ENCODE results near the gene LGALS4. TPM values are rescaled to one million over a fixed set of nuclear protein-coding genes. Genes with fewer than 3 reads are reported as not detected.
"Not testable (repeated sequence)": the region's sequence is repeated elsewhere in the genome, so short reads cannot be mapped to it uniquely, and the experiment has no call there.

Gene LGALS4
- total RNA-seq, 1 donor from 2014 or later = 0.47 TPM

- no peak for DNase-seq (ENCODE audit: extremely low read depth, low read depth, low spot score)
Observed at GRCh38 chr19:38842439-38843174, 29.9 kb upstream of the LGALS4 start.

- DNase-seq (ENCODE audit: extremely low read depth, low read depth, low spot score) = no peak
Observed at GRCh38 chr19:38841787-38842438, 29.2 kb upstream of the LGALS4 start.

GRCh38 chr19:38841180-38841766 is 28.5 kb upstream of the LGALS4 start:
- no peak for DNase-seq (ENCODE audit: extremely low read depth, low read depth, low spot score)

- DNase-seq (ENCODE audit: extremely low read depth, low read depth, low spot score) = no peak
Observed at GRCh38 chr19:38840583-38840968, 27.8 kb upstream of the LGALS4 start.

- DNase-seq (ENCODE audit: extremely low read depth, low read depth, low spot score) = no peak
Observed at GRCh38 chr19:38839816-38840582, 27.3 kb upstream of the LGALS4 start.

- no peak for DNase-seq (ENCODE audit: extremely low read depth, low read depth, low spot score)
Observed at GRCh38 chr19:38838986-38839761, 26.4 kb upstream of the LGALS4 start.

- no peak for DNase-seq (ENCODE audit: extremely low read depth, low read depth, low spot score)
Observed at GRCh38 chr19:38838208-38838985, 25.7 kb upstream of the LGALS4 start.

GRCh38 chr19:38837656-38838121 is 24.9 kb upstream of the LGALS4 start:
- DNase-seq (ENCODE audit: extremely low read depth, low read depth, low spot score) = no peak

GRCh38 chr19:38836983-38837626 is 24.4 kb upstream of the LGALS4 start:
- no peak for DNase-seq (ENCODE audit: extremely low read depth, low read depth, low spot score)

- no peak for DNase-seq (ENCODE audit: extremely low read depth, low read depth, low spot score)
Observed at GRCh38 chr19:38836159-38836982, 23.6 kb upstream of the LGALS4 start.

- DNase-seq (ENCODE audit: extremely low read depth, low read depth, low spot score) = no peak
Observed at GRCh38 chr19:38834590-38834989, 21.8 kb upstream of the LGALS4 start.

- DNase-seq (ENCODE audit: extremely low read depth, low read depth, low spot score) = no peak
Observed at GRCh38 chr19:38834104-38834490, 21.4 kb upstream of the LGALS4 start.

GRCh38 chr19:38833092-38833425 is 20.3 kb upstream of the LGALS4 start:
- DNase-seq (ENCODE audit: extremely low read depth, low read depth, low spot score) = no peak

- DNase-seq (ENCODE audit: extremely low read depth, low read depth, low spot score) = no peak
Observed at GRCh38 chr19:38831142-38831605, 18.4 kb upstream of the LGALS4 start.

GRCh38 chr19:38830039-38830733 is 17.4 kb upstream of the LGALS4 start:
- DNase-seq (ENCODE audit: extremely low read depth, low read depth, low spot score) = no peak

- DNase-seq (ENCODE audit: extremely low read depth, low read depth, low spot score) = not testable (repeated sequence)
Observed at GRCh38 chr19:38829203-38829602, 16.5 kb upstream of the LGALS4 start.

GRCh38 chr19:38826856-38827551 is 14.3 kb upstream of the LGALS4 start:
- no peak for DNase-seq (ENCODE audit: extremely low read depth, low read depth, low spot score)
